Stimulated activated effector memory CD8-positive, alpha-beta T cell treated with anti-CD3 and anti-CD28 coated beads, Interleukin-12 subunit alpha, Interleukin-12 subunit beta, amount 100 ng/mL, for 72 hours (primary cell): ENCODE measurements around the gene ARL8B.

Experiments
- ATAC-seq: fragments of 150-1000 bp; cut with Tn5 transposase; 2 replicates; pipeline ENCODE4 v1.10.0; 2021
- DNase-seq, 2 donors: peaks; one replicate each; pipeline ENCODE4 v3.0.0; 2021 to 2022; ENCODE audit warnings: low spot score in 2 of 2
- H3K27ac Mint-ChIP-seq: one replicate; pipeline ENCODE4 v1.8.0; 2022; ENCODE audit warnings: mild to moderate bottlenecking, mixed read lengths
- H3K36me3 Mint-ChIP-seq: one replicate; pipeline ENCODE4 v1.8.0; 2022; ENCODE audit warnings: mild to moderate bottlenecking, mixed read lengths
- H3K4me1 Mint-ChIP-seq: one replicate; pipeline ENCODE4 v1.8.0; 2022; ENCODE audit warnings: mixed read lengths
- H3K4me3 Mint-ChIP-seq: one replicate; pipeline ENCODE4 v1.8.0; 2022; ENCODE audit warnings: mild to moderate bottlenecking, mixed read lengths
- H3K9me3 Mint-ChIP-seq: one replicate; pipeline ENCODE4 v1.8.0; 2022; ENCODE audit warnings: mixed read lengths

Gene ARL8B

GRCh38 chr3:5185093-5185673 is 63.1 kb downstream of the ARL8B start:
- Mint-ChIP-seq H3K4me3 (no peak overlapping the region), H3K36me3 (peaks cover 65% of the 10 kb centered on the region), H3K4me1 (peaks cover 18% of the 10 kb centered on the region), H3K9me3 (no peaks in the 10 kb centered on the region), H3K27ac (no peak overlapping the region)
- DNase-seq (no peak), ATAC-seq (no peak)

- Mint-ChIP-seq H3K36me3 (peaks cover 65% of the 10 kb centered on the region), H3K4me1 (peaks cover 23% of the 10 kb centered on the region), H3K4me3 (peak overlapping the region; percentile 98), H3K27ac (peak overlapping the region; percentile 97), H3K9me3 (no peaks in the 10 kb centered on the region)
- no peak for DNase-seq
- no peak for ATAC-seq
Measured at GRCh38 chr3:5186089-5186857, 64.2 kb downstream of the ARL8B start.

- peaks cover 28% of the 10 kb centered on the region for H3K4me1 Mint-ChIP-seq
- ATAC-seq (no peak), DNase-seq (no peak)
- H3K36me3 Mint-ChIP-seq: peaks cover 70% of the 10 kb centered on the region
- H3K9me3 Mint-ChIP-seq: no peaks in the 10 kb centered on the region
- H3K27ac Mint-ChIP-seq: peak overlapping the region; percentile 97
- peak overlapping the region; percentile 98 for H3K4me3 Mint-ChIP-seq
Measured at GRCh38 chr3:5186858-5187155, 64.7 kb downstream of the ARL8B start.

- Mint-ChIP-seq H3K4me1 (peaks cover 33% of the 10 kb centered on the region), H3K4me3 (peak within 1 kb of the TSS; percentile 98), H3K27ac (peak within 1 kb of the TSS; percentile 99), H3K36me3 (peaks cover 70% of the 10 kb centered on the region), H3K9me3 (no peaks in the 10 kb centered on the region)
- peak; percentile 98 for DNase-seq
- ATAC-seq: peak; percentile 93
Measured at GRCh38 chr3:5187156-5187919, 65.2 kb downstream of the ARL8B start, which contains the start of gene EDEM1. EDEM1 (plus strand) TSS chr3:5187707; CDS start chr3:5187806, 99 bp downstream.

- Mint-ChIP-seq H3K4me3 (peak overlapping the region; percentile 98), H3K9me3 (no peaks in the 10 kb centered on the region), H3K27ac (peak overlapping the region; percentile 99), H3K36me3 (peaks cover 73% of the 10 kb centered on the region), H3K4me1 (peaks cover 39% of the 10 kb centered on the region)
- DNase-seq: peak; percentile 56 to 85
- peak; percentile 58 for ATAC-seq
Measured at GRCh38 chr3:5187920-5188418, 65.9 kb downstream of the ARL8B start.

GRCh38 chr3:5188419-5189221 is 66.5 kb downstream of the ARL8B start:
- no peaks in the 10 kb centered on the region for H3K9me3 Mint-ChIP-seq
- peaks cover 43% of the 10 kb centered on the region for H3K4me1 Mint-ChIP-seq
- H3K36me3 Mint-ChIP-seq: peaks cover 75% of the 10 kb centered on the region
- H3K27ac Mint-ChIP-seq: peak overlapping the region; percentile 99
- peak overlapping the region; percentile 98 for H3K4me3 Mint-ChIP-seq
- ATAC-seq (peak; percentile 38), DNase-seq (peak in 1 of 2 donors; percentile 72)

GRCh38 chr3:5190147-5190791 is 68.2 kb downstream of the ARL8B start:
- peak overlapping the region; percentile 98 for H3K4me3 Mint-ChIP-seq
- H3K36me3 Mint-ChIP-seq: peaks cover 82% of the 10 kb centered on the region
- ATAC-seq: no peak
- DNase-seq: peak in 1 of 2 donors; percentile 55
- H3K9me3 Mint-ChIP-seq: no peaks in the 10 kb centered on the region
- peak overlapping the region; percentile 99 for H3K27ac Mint-ChIP-seq
- peaks cover 59% of the 10 kb centered on the region for H3K4me1 Mint-ChIP-seq

- Mint-ChIP-seq H3K4me1 (peaks cover 66% of the 10 kb centered on the region), H3K27ac (peak overlapping the region; percentile 78), H3K9me3 (no peaks in the 10 kb centered on the region), H3K36me3 (peaks cover 97% of the 10 kb centered on the region), H3K4me3 (peak overlapping the region; percentile 64)
- ATAC-seq (no peak), DNase-seq (peak in 1 of 2 donors; percentile 15)
Measured at GRCh38 chr3:5191555-5192304, 69.6 kb downstream of the ARL8B start.

- DNase-seq (peak in 1 of 2 donors; percentile 44), ATAC-seq (no peak)
- peaks cover 97% of the 10 kb centered on the region for H3K36me3 Mint-ChIP-seq
- peaks cover 70% of the 10 kb centered on the region for H3K4me1 Mint-ChIP-seq
- no peaks in the 10 kb centered on the region for H3K9me3 Mint-ChIP-seq
- peak overlapping the region; percentile 78 for H3K27ac Mint-ChIP-seq
- peak overlapping the region; percentile 64 for H3K4me3 Mint-ChIP-seq
Measured at GRCh38 chr3:5192571-5193365, 70.7 kb downstream of the ARL8B start.

GRCh38 chr3:5194341-5194740 is 72.2 kb downstream of the ARL8B start:
- H3K36me3 Mint-ChIP-seq: peaks cover 100% of the 10 kb centered on the region
- peak overlapping the region; percentile 97 for H3K27ac Mint-ChIP-seq
- H3K4me1 Mint-ChIP-seq: peaks cover 86% of the 10 kb centered on the region
- peak overlapping the region; percentile 64 for H3K4me3 Mint-ChIP-seq
- ATAC-seq (peak; percentile 43), DNase-seq (no peak)
- no peaks in the 10 kb centered on the region for H3K9me3 Mint-ChIP-seq

- H3K27ac Mint-ChIP-seq: peak overlapping the region; percentile 97
- DNase-seq (no peak), ATAC-seq (peak; percentile 74)
- H3K4me1 Mint-ChIP-seq: peaks cover 88% of the 10 kb centered on the region
- peaks cover 100% of the 10 kb centered on the region for H3K36me3 Mint-ChIP-seq
- H3K4me3 Mint-ChIP-seq: peak overlapping the region; percentile 64
- no peaks in the 10 kb centered on the region for H3K9me3 Mint-ChIP-seq
Measured at GRCh38 chr3:5194801-5195509, 72.9 kb downstream of the ARL8B start.

- peaks cover 88% of the 10 kb centered on the region for H3K4me1 Mint-ChIP-seq
- no peak for ATAC-seq
- no peaks in the 10 kb centered on the region for H3K9me3 Mint-ChIP-seq
- peak overlapping the region; percentile 64 for H3K4me3 Mint-ChIP-seq
- DNase-seq: no peak
- peak overlapping the region; percentile 97 for H3K27ac Mint-ChIP-seq
- peaks cover 100% of the 10 kb centered on the region for H3K36me3 Mint-ChIP-seq
Measured at GRCh38 chr3:5195605-5196004, 73.5 kb downstream of the ARL8B start.

GRCh38 chr3:5197022-5197421 is 74.9 kb downstream of the ARL8B start:
- H3K36me3 Mint-ChIP-seq: peaks cover 100% of the 10 kb centered on the region
- DNase-seq (no peak), ATAC-seq (no peak)
- peak overlapping the region; percentile 64 for H3K4me3 Mint-ChIP-seq
- peaks cover 88% of the 10 kb centered on the region for H3K4me1 Mint-ChIP-seq
- H3K27ac Mint-ChIP-seq: peak overlapping the region; percentile 97
- H3K9me3 Mint-ChIP-seq: no peaks in the 10 kb centered on the region
